Liver (tissue), 9 donors: ENCODE measurements around the gene KANTR. TPM values are rescaled to one million over a fixed set of nuclear protein-coding genes. Genes with fewer than 3 reads are reported as not detected.

Experiments
- DNase-seq: peaks from one replicate; pipeline ENCODE4 v3.0.0-alpha.2; 2017; ENCODE audit warnings: low spot score
- H3K27ac ChIP-seq, 2 donors: one replicate each; pipeline ENCODE4 v1.7.0; 2013; ENCODE audit warnings: inconsistent platforms in 2 of 2, low read length in 2 of 2, control low read depth in 1 of 2, low read depth in 1 of 2, mild to moderate bottlenecking in 1 of 2
- H3K27me3 ChIP-seq, 4 donors: one replicate each; pipeline versions ENCODE4 v1.6.1 to v1.7.0; 2013; ENCODE audit warnings: low read length in 3 of 4, inconsistent platforms in 1 of 4, mild to moderate bottlenecking in 1 of 4, moderate library complexity in 1 of 4; ENCODE audit not compliant: control insufficient read depth in 4 of 4, insufficient read depth in 4 of 4
- H3K36me3 ChIP-seq, 4 donors: one replicate each; pipeline versions ENCODE4 v1.6.1 to v1.7.0; 2013; ENCODE audit warnings: low read length in 3 of 4, mild to moderate bottlenecking in 3 of 4, low read depth in 1 of 4, moderate library complexity in 1 of 4; ENCODE audit not compliant: control insufficient read depth in 4 of 4, insufficient read depth in 3 of 4
- H3K4me1 ChIP-seq, 4 donors: one replicate each; pipeline versions ENCODE4 v1.6.1 to v1.7.0; 2013; ENCODE audit warnings: low read length in 3 of 4, mild to moderate bottlenecking in 3 of 4, moderate library complexity in 1 of 4; ENCODE audit not compliant: control insufficient read depth in 4 of 4, insufficient read depth in 4 of 4
- H3K4me3 ChIP-seq, 3 donors: one replicate each; pipeline versions ENCODE4 v1.6.1 to v1.7.0; 2013; ENCODE audit warnings: low read length in 3 of 3, control low read depth in 1 of 3, low read depth in 1 of 3, mild to moderate bottlenecking in 1 of 3
- H3K9ac ChIP-seq, 2 donors: one replicate each; pipeline ENCODE4 v1.7.0; 2013; ENCODE audit warnings: low read length in 2 of 2, mild to moderate bottlenecking in 2 of 2, moderate library complexity in 2 of 2, control low read depth in 1 of 2, low read depth in 1 of 2
- H3K9me3 ChIP-seq, 4 donors: one replicate each; pipeline versions ENCODE4 v1.6.1 to v1.7.0; 2013; ENCODE audit warnings: low read length in 3 of 4; ENCODE audit not compliant: control insufficient read depth in 4 of 4
- EGR1 ChIP-seq, 2 donors: IDR thresholded peaks; 2 replicates each; pipeline ENCODE4 v1.6.1; 2016 to 2018; ENCODE audit warnings: antibody characterized with exemption in 2 of 2, low read depth in 2 of 2
- FOXA1 ChIP-seq: IDR thresholded peaks from 2 replicates; pipeline ENCODE4 v1.6.1; 2016; ENCODE audit warnings: antibody characterized with exemption
- GABPA ChIP-seq, 2 donors: IDR thresholded peaks in 1 of 2; conservative IDR thresholded peaks in 1 of 2; 2 replicates each; pipeline ENCODE4 v1.6.1; 2016; ENCODE audit warnings: antibody characterized with exemption in 2 of 2, mild to moderate bottlenecking in 1 of 2, moderate library complexity in 1 of 2
- HNF4A ChIP-seq, 2 donors: conservative IDR thresholded peaks; 2 replicates each; pipeline ENCODE4 v1.6.1; 2016; ENCODE audit warnings: antibody characterized with exemption in 2 of 2, mild to moderate bottlenecking in 2 of 2
- HNF4G ChIP-seq: IDR thresholded peaks from 2 replicates; pipeline ENCODE4 v1.6.1; 2016; ENCODE audit warnings: antibody characterized with exemption
- JUND ChIP-seq, 2 donors: IDR thresholded peaks; 2 replicates each; pipeline ENCODE4 v1.6.1; 2016; ENCODE audit warnings: antibody characterized with exemption in 2 of 2
- NR2F2 ChIP-seq: IDR thresholded peaks from 2 replicates; pipeline ENCODE4 v1.6.1; 2016; ENCODE audit warnings: antibody characterized with exemption
- RAD21 ChIP-seq, 2 donors: IDR thresholded peaks; 2 replicates each; pipeline ENCODE4 v1.6.1; 2016; ENCODE audit warnings: antibody characterized with exemption in 2 of 2, mild to moderate bottlenecking in 2 of 2
- RXRA ChIP-seq, 2 donors: IDR thresholded peaks; 2 replicates each; pipeline ENCODE4 v1.6.1; 2017 to 2018; ENCODE audit warnings: antibody characterized with exemption in 2 of 2, mild to moderate bottlenecking in 1 of 2
- TAF1 ChIP-seq: conservative IDR thresholded peaks from 2 replicates; pipeline ENCODE4 v1.6.1; 2016; ENCODE audit warnings: antibody characterized with exemption, mild to moderate bottlenecking
- YY1 ChIP-seq: IDR thresholded peaks from 2 replicates; pipeline ENCODE4 v1.6.1; 2016; ENCODE audit warnings: antibody characterized with exemption, mild to moderate bottlenecking
- WGBS: extraction: QIAGEN DNeasy Blood & Tissue Kit; methylation state at CpG from one replicate; pipeline ENCODE4 v1.1.7; 2013; 5-methylcytosine and 5-hydroxymethylcytosine counted together
- polyA plus RNA-seq, 2 donors: library from polyadenylated mRNA; stranded (reverse) in 1 of 2; unstranded in 1 of 2; fragments of 200-250 nt in 1 of 2; fragments of >200 nt in 1 of 2; fragmentation: Nextera tagmentation in 1 of 2; extraction: Ambion mirVana in 1 of 2; gene quantifications; one replicate each; pipeline versions ENCODE4 v1.2.1 to v1.2.3, GENCODE V29; 2013 to 2015
- total RNA-seq, 2 donors: library from RNA; depleted of rRNA; stranded (reverse); fragments of >200 nt; gene quantifications; one replicate each; pipeline ENCODE4 v1.2.3, GENCODE V29; 2014
- TF ChIP-seq, protein P1 (sequence below): fragments of 150-350 bp; IDR thresholded peaks from 2 replicates; pipeline ENCODE4 v1.5.1; 2017; ENCODE audit warnings: improper control_type of control experiment, low read depth, low read length; ENCODE audit not compliant: missing input control
- TF ChIP-seq, protein P2 (sequence below): IDR thresholded peaks from 2 replicates; pipeline ENCODE4 v1.6.1; 2016; ENCODE audit warnings: antibody characterized with exemption
- TF ChIP-seq, protein P3 (sequence below): IDR thresholded peaks from 2 replicates; pipeline ENCODE4 v1.6.1; 2016; ENCODE audit warnings: antibody characterized with exemption
- TF ChIP-seq, protein P4 (sequence below): IDR thresholded peaks from 2 replicates; pipeline ENCODE4 v1.6.1; 2016; ENCODE audit warnings: antibody characterized with exemption, mild to moderate bottlenecking
- TF ChIP-seq, protein P5 (sequence below): IDR thresholded peaks from 2 replicates; pipeline ENCODE4 v1.6.1; 2016; ENCODE audit warnings: antibody characterized with exemption
- donor health status: healthy.
- donor health status: healthy.
- donor health status: healthy.
- donor health status: healthy.
- donor health status: healthy.

The KANTR gene
- total and polyA plus RNA-seq, 4 donors, result 0.44 to 13.6 (median 4.7) TPM

DNA sequence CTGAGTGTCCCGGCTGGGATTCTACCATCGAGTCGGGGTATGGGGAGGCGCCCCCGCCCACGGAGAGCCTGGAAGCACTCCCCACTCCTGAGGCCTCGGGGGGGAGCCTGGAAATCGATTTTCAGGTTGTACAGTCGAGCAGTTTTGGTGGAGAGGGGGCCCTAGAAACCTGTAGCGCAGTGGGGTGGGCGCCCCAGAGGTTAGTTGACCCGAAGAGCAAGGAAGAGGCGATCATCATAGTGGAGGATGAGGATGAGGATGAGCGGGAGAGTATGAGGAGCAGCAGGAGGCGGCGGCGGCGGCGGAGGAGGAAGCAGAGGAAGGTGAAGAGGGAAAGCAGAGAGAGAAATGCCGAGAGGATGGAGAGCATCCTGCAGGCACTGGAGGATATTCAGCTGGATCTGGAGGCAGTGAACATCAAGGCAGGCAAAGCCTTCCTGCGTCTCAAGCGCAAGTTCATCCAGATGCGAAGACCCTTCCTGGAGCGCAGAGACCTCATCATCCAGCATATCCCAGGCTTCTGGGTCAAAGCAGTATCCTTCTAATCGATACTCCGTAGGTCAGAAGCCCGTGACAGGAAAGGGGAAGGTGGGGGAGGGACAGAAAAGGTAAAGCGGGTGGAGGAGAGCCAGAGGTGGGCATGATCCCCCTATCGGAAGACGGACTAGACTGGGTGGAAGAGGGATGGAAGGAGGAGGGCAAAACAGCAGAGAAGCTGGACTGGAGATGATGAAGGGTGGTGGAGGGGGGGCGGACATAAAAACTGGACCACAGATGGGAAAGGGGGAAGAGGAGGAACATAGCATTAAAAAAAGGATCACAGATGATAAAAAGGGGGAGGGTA is 10.9 kb upstream of the KANTR start:
- Histone ChIP-seq H3K4me3 (peak overlapping the region; percentile 47 to 75 (median 68)), H3K36me3 (peaks cover 0 to 9% (median 5%) of the 10 kb centered on the region in 4 donors), H3K9me3 (no peaks in the 10 kb centered on the region), H3K27me3 (no peaks in the 10 kb centered on the region), H3K9ac (peak overlapping the region in 1 of 2 donors; percentile 53), H3K27ac (peak overlapping the region; percentile 79 to 91), H3K4me1 (peaks cover 3 to 30% (median 16%) of the 10 kb centered on the region in 4 donors)
- 11% methylated on average over 31 of the region's 31 CpGs for WGBS
- no peak for DNase-seq
- no peak for TF ChIP-seq YY1
- TF ChIP-seq GABPA (IDR thresholded peaks at IDR 0.05 in 1 of 2, conservative IDR thresholded peaks at IDR 0.05 in 1 of 2), result no peak

DNA sequence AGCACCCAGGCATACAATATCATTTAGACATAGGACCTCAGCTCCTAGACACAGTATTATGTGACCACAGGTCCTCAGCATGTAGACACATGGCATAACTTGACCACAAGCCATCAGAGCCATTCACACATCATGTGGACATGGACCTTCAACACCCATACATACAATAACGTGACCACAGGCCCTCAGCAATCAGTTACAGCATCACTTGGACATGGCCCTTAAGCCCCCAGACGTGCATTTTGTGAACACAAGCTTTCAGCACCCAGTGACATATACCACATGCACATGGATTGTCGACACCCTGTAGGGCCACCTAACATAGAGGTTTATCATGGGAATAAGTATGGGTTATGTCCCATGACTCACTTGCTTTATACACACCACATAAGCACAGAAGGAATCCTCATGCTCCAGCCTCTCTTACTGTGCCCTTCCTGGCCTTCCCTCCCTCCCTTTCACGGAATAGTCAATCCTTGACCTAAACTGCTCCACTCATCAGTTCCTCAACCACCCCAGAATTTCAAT is 9.8 kb upstream of the KANTR start:
- 90% methylated on average over 4 of the region's 4 CpGs for WGBS
- peaks cover 3 to 41% (median 16%) of the 10 kb centered on the region in 4 donors for H3K4me1 ChIP-seq
- no peak for DNase-seq
- H3K36me3 ChIP-seq, result peaks cover 3 to 9% (median 5%) of the 10 kb centered on the region in 4 donors
- no peak overlapping the region for H3K27ac ChIP-seq
- no peak overlapping the region for H3K9ac ChIP-seq
- H3K4me3 ChIP-seq, result no peak overlapping the region
- H3K9me3 ChIP-seq, result no peaks in the 10 kb centered on the region
- no peaks in the 10 kb centered on the region for H3K27me3 ChIP-seq
- TF ChIP-seq, protein P1, sequence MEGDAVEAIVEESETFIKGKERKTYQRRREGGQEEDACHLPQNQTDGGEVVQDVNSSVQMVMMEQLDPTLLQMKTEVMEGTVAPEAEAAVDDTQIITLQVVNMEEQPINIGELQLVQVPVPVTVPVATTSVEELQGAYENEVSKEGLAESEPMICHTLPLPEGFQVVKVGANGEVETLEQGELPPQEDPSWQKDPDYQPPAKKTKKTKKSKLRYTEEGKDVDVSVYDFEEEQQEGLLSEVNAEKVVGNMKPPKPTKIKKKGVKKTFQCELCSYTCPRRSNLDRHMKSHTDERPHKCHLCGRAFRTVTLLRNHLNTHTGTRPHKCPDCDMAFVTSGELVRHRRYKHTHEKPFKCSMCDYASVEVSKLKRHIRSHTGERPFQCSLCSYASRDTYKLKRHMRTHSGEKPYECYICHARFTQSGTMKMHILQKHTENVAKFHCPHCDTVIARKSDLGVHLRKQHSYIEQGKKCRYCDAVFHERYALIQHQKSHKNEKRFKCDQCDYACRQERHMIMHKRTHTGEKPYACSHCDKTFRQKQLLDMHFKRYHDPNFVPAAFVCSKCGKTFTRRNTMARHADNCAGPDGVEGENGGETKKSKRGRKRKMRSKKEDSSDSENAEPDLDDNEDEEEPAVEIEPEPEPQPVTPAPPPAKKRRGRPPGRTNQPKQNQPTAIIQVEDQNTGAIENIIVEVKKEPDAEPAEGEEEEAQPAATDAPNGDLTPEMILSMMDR, result no peak

DNA sequence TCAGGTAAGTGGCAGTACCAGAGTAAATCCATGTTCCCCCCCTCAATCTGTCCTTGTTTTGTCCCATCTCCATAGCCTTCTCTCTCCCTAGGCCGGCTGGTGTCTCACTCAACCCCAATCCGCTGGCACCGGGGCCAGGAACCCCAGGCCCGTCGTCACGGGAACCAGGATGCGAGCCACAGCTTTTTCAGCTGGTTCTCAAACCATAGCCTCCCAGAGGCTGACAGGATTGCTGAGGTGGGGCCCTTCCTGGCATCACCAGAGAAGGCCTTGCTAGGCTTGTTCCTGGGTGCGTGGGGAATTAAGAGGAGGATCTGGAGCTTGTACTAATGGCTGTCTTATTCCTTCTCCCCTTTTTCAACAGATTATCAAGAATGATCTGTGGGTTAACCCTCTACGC is 9.1 kb upstream of the KANTR start:
- no peak overlapping the region for H3K4me3 ChIP-seq
- H3K27me3 ChIP-seq, result no peaks in the 10 kb centered on the region
- DNase-seq, result no peak
- no peak overlapping the region for H3K9ac ChIP-seq
- no peaks in the 10 kb centered on the region for H3K9me3 ChIP-seq
- H3K4me1 ChIP-seq, result peaks cover 3 to 42% (median 16%) of the 10 kb centered on the region in 4 donors
- H3K36me3 ChIP-seq, result peaks cover 3 to 9% (median 5%) of the 10 kb centered on the region in 4 donors
- 90% methylated on average over 9 of the region's 9 CpGs for WGBS
- no peak overlapping the region for H3K27ac ChIP-seq
- no peak for TF ChIP-seq HNF4G
- no peak for TF ChIP-seq YY1
- TF ChIP-seq, protein P1, result no peak
- TF ChIP-seq JUND (IDR thresholded peaks at IDR 0.05), result no peak
- TF ChIP-seq, protein P2, sequence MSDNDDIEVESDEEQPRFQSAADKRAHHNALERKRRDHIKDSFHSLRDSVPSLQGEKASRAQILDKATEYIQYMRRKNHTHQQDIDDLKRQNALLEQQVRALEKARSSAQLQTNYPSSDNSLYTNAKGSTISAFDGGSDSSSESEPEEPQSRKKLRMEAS, result no peak
- TF ChIP-seq TAF1, result no peak
- TF ChIP-seq NR2F2, result no peak
- no peak for TF ChIP-seq HNF4A (conservative IDR thresholded peaks at IDR 0.05)
- TF ChIP-seq, protein P3, sequence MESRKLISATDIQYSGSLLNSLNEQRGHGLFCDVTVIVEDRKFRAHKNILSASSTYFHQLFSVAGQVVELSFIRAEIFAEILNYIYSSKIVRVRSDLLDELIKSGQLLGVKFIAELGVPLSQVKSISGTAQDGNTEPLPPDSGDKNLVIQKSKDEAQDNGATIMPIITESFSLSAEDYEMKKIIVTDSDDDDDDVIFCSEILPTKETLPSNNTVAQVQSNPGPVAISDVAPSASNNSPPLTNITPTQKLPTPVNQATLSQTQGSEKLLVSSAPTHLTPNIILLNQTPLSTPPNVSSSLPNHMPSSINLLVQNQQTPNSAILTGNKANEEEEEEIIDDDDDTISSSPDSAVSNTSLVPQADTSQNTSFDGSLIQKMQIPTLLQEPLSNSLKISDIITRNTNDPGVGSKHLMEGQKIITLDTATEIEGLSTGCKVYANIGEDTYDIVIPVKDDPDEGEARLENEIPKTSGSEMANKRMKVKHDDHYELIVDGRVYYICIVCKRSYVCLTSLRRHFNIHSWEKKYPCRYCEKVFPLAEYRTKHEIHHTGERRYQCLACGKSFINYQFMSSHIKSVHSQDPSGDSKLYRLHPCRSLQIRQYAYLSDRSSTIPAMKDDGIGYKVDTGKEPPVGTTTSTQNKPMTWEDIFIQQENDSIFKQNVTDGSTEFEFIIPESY, result no peak
- TF ChIP-seq RXRA (IDR thresholded peaks at IDR 0.05), result no peak
- TF ChIP-seq, protein P4, sequence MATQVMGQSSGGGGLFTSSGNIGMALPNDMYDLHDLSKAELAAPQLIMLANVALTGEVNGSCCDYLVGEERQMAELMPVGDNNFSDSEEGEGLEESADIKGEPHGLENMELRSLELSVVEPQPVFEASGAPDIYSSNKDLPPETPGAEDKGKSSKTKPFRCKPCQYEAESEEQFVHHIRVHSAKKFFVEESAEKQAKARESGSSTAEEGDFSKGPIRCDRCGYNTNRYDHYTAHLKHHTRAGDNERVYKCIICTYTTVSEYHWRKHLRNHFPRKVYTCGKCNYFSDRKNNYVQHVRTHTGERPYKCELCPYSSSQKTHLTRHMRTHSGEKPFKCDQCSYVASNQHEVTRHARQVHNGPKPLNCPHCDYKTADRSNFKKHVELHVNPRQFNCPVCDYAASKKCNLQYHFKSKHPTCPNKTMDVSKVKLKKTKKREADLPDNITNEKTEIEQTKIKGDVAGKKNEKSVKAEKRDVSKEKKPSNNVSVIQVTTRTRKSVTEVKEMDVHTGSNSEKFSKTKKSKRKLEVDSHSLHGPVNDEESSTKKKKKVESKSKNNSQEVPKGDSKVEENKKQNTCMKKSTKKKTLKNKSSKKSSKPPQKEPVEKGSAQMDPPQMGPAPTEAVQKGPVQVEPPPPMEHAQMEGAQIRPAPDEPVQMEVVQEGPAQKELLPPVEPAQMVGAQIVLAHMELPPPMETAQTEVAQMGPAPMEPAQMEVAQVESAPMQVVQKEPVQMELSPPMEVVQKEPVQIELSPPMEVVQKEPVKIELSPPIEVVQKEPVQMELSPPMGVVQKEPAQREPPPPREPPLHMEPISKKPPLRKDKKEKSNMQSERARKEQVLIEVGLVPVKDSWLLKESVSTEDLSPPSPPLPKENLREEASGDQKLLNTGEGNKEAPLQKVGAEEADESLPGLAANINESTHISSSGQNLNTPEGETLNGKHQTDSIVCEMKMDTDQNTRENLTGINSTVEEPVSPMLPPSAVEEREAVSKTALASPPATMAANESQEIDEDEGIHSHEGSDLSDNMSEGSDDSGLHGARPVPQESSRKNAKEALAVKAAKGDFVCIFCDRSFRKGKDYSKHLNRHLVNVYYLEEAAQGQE, result no peak
- TF ChIP-seq, protein P5, sequence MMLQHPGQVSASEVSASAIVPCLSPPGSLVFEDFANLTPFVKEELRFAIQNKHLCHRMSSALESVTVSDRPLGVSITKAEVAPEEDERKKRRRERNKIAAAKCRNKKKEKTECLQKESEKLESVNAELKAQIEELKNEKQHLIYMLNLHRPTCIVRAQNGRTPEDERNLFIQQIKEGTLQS, result no peak
- TF ChIP-seq GABPA (IDR thresholded peaks at IDR 0.05 in 1 of 2, conservative IDR thresholded peaks at IDR 0.05 in 1 of 2), result no peak
- TF ChIP-seq FOXA1, result no peak
- TF ChIP-seq EGR1 (IDR thresholded peaks at IDR 0.05; ENCODE audit: low read depth in 2 of 2), result no peak
- no peak for TF ChIP-seq RAD21 (IDR thresholded peaks at IDR 0.05)
